Measurements from ENCODE around the gene PIP4K2C. TPM values are rescaled to one million over a fixed set of nuclear protein-coding genes. Genes with fewer than 3 reads are reported as not detected.
"Not testable (repeated sequence)": the region's sequence is repeated elsewhere in the genome, so short reads cannot be mapped to it uniquely, and the experiment has no call there.

Gene PIP4K2C
- total RNA-seq, 4 donors from 2014 or later, result 38.4 to 308 (median 45.8) TPM

DNA sequence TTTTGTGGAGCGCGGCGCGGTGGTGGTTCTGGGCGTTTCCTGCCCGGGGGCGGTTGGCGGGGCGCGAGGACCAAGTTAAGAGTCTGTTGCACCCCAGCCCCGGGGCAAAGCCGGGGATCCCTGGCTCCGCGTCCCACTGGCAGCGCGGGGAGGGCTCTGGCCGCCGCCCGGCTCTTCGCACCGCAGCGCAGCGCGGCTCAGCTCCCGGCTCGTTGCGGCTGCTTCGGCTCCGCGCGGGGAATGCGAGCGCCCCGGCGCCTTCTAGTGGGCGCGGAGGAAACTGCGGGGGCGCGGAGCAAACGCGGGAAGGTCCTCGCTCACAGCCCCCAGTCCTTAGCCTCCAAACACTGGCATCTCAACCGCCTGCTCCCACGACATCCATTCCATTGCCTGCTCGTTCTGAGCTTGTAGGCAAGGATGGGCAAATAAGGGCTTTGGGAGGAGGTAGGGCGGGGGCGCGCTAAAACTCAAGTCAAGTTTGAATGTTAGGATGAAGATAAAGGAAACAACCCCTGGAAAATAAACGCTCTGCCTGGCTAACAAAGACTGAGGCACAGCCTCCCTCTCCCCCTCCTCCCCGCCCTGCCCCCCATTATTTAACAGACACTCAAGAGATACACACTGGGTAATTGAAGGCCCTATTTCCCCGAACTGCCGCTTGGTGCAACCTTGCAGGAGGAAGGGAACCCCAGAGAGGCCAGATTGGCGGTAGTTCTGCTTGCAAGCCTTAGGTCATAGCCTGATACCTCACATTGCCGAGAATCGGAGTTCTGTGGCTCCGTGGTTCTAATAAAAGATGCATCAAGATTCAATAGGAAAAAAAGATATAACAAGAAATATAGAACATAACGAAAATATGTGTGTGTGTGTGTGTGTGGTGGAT is 42.2 kb downstream of the PIP4K2C start, which contains the start of gene B4GALNT1:
TSS of gene B4GALNT1 (minus strand) at position 244 of the 883 bp plus-strand sequence. CDS start 1,069 bp downstream, outside the sequence.
- intact Hi-C loops (cut with DNase I; ENCODE audit: low total_unique reads), result no loop called here
- no peaks in the 10 kb centered on the region for H3K36me3 ChIP-seq
- in situ Hi-C loops (cut with MboI; ENCODE audit: low pct_ligation_motif_present in 1 of 4, low pct_unique_long_range_greater_than_20kb in 1 of 4, low sequenced_read_pairs in 3 of 4), result no loop called here
- DNase-seq, result peak; percentile 56
- H3K9me3 ChIP-seq, result no peaks in the 10 kb centered on the region
- TF ChIP-seq EP300 (IDR thresholded peaks at IDR 0.05; ENCODE audit: low read depth) (no peak), POLR2AphosphoS5 (IDR thresholded peaks at IDR 0.05) (peak in 1 of 3 donors; percentile 9)
- TF ChIP-seq, protein P1, sequence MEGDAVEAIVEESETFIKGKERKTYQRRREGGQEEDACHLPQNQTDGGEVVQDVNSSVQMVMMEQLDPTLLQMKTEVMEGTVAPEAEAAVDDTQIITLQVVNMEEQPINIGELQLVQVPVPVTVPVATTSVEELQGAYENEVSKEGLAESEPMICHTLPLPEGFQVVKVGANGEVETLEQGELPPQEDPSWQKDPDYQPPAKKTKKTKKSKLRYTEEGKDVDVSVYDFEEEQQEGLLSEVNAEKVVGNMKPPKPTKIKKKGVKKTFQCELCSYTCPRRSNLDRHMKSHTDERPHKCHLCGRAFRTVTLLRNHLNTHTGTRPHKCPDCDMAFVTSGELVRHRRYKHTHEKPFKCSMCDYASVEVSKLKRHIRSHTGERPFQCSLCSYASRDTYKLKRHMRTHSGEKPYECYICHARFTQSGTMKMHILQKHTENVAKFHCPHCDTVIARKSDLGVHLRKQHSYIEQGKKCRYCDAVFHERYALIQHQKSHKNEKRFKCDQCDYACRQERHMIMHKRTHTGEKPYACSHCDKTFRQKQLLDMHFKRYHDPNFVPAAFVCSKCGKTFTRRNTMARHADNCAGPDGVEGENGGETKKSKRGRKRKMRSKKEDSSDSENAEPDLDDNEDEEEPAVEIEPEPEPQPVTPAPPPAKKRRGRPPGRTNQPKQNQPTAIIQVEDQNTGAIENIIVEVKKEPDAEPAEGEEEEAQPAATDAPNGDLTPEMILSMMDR (IDR thresholded peaks at IDR 0.05), result peak; percentile 75 to 96 (median 92)
- peaks cover 10 to 20% (median 16%) of the 10 kb centered on the region in 4 donors for H3K4me1 ChIP-seq
- H3K27me3 ChIP-seq, result peaks cover 88% of the 10 kb centered on the region
- peak within 1 kb of the TSS; percentile 9 to 62 (median 46) for H3K4me3 ChIP-seq
- no peak within 1 kb of the TSS for H3K27ac ChIP-seq
- 3 to 11% methylated on average over 5 to 31 of the region's 58 CpGs for WGBS, 2 donors (ENCODE audit: low coverage in 1 of 2)

GRCh38 chr12:57636731-57637130 is 45.7 kb downstream of the PIP4K2C start:
- not testable (repeated sequence) for H3K9me3 ChIP-seq, DNase-seq
- H3K27me3 ChIP-seq, result peaks cover 86% of the 10 kb centered on the region

DNA sequence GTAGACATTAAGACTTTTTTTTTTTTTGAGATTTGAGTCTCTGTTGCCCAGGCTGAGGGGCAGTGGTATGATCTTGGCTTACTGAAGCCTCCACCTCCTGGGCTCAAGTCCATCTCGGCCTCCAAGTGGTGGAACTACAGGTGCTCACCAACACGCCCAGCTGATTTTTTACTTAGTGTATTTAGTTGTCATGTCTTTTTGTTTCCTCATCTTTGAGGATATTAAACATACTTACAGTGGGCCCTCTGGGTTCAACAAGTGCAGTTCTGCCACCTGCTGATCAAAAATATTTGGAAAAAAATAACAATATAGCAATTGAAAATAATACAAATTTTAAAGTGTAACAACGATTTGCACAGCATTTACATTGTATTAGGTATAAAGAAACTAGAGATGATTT is 46.4 kb downstream of the PIP4K2C start:
- peaks cover 86% of the 10 kb centered on the region for H3K27me3 ChIP-seq
- in situ Hi-C loops (cut with MboI; ENCODE audit: low pct_ligation_motif_present in 1 of 4, low pct_unique_long_range_greater_than_20kb in 1 of 4, low sequenced_read_pairs in 3 of 4), result no loop called here
- 31 to 49% methylated on average over 2 to 3 of the region's 3 CpGs for WGBS, 2 donors (ENCODE audit: low coverage in 1 of 2)

More at GRCh38 chr12:57636731-57637130, 45.7 kb downstream of the PIP4K2C start:
- H3K4me1 ChIP-seq, result peaks cover 10 to 18% (median 15%) of the 10 kb centered on the region in 4 donors
- 75 to 76% methylated on average over 8 to 9 of the region's 9 CpGs for WGBS, 2 donors (ENCODE audit: low coverage in 1 of 2)
- H3K27ac ChIP-seq; in situ Hi-C loops (cut with MboI; ENCODE audit: low pct_ligation_motif_present in 1 of 4, low pct_unique_long_range_greater_than_20kb in 1 of 4, low sequenced_read_pairs in 3 of 4); H3K4me3 ChIP-seq; H3K36me3 ChIP-seq; intact Hi-C loops (cut with DNase I; ENCODE audit: low total_unique reads): not testable (repeated sequence)

DNA sequence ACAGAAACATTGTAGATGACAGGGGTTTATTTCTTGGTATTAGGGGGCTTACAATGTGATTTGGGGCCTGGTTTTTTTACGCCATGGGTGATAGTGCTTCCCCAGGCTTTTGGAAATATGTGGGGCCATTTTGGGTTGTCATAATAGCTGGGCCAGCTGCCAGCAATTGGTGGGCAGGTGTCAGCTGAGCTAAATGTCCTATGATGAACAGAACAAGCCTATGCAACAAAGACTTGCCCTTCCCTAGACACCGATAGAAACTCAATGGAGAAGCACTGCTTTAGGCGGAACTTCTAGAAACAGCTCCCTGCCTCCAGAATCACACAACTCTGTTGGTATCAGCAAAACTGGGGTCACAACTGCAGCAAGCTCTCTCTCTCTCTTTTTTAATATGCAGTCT is 47.1 kb downstream of the PIP4K2C start:
- H3K36me3 ChIP-seq, result no peaks in the 10 kb centered on the region
- H3K9me3 ChIP-seq, result no peaks in the 10 kb centered on the region
- intact Hi-C loops (cut with DNase I; ENCODE audit: low total_unique reads) (no loop called here), in situ Hi-C loops (cut with MboI; ENCODE audit: low pct_ligation_motif_present in 1 of 4, low pct_unique_long_range_greater_than_20kb in 1 of 4, low sequenced_read_pairs in 3 of 4) (no loop called here)
- H3K4me3 ChIP-seq, result no peak overlapping the region
- TF ChIP-seq EP300 (IDR thresholded peaks at IDR 0.05; ENCODE audit: low read depth), result no peak
- TF ChIP-seq POLR2AphosphoS5 (IDR thresholded peaks at IDR 0.05), result no peak
- TF ChIP-seq, protein P1 (IDR thresholded peaks at IDR 0.05), result no peak
- no peak for TF ChIP-seq POLR2A (IDR thresholded peaks at IDR 0.05)
- H3K27ac ChIP-seq, result no peak overlapping the region
- H3K4me1 ChIP-seq, result peaks cover 0 to 4% (median 3%) of the 10 kb centered on the region in 4 donors
- peaks cover 81% of the 10 kb centered on the region for H3K27me3 ChIP-seq
- 67 to 80% methylated on average over 1 to 3 of the region's 3 CpGs for WGBS, 2 donors (ENCODE audit: low coverage in 1 of 2)
- no peak for DNase-seq

More for the DNA sequence above, 46.4 kb downstream of the PIP4K2C start:
- no peak overlapping the region for H3K27ac ChIP-seq
- no peaks in the 10 kb centered on the region for H3K36me3 ChIP-seq
- no peak for TF ChIP-seq POLR2A (IDR thresholded peaks at IDR 0.05)
- TF ChIP-seq, protein P1 (IDR thresholded peaks at IDR 0.05), result no peak
- no peak for TF ChIP-seq POLR2AphosphoS5 (IDR thresholded peaks at IDR 0.05)
- no peak for TF ChIP-seq EP300 (IDR thresholded peaks at IDR 0.05; ENCODE audit: low read depth)
- no peak for DNase-seq
- H3K9me3 ChIP-seq, result no peaks in the 10 kb centered on the region
- H3K4me1 ChIP-seq, result peaks cover 6 to 12% (median 10%) of the 10 kb centered on the region in 4 donors
- no peak overlapping the region for H3K4me3 ChIP-seq
- intact Hi-C loops (cut with DNase I; ENCODE audit: low total_unique reads), result no loop called here
